CD1c-positive myeloid dendritic cell (primary cell): ENCODE data around the gene CCER1.

Source experiments
- DNase-seq: peaks from one replicate; pipeline ENCODE4 v3.0.0-alpha.2; 2016; ENCODE audit errors: extremely low spot score

The CCER1 gene

GRCh38 chr12:90920222-90920621 lies 34.8 kb downstream of the CCER1 start:
- no peak for DNase-seq

GRCh38 chr12:90917431-90917830 lies 37.5 kb downstream of the CCER1 start:
- DNase-seq: no peak

- DNase-seq: no peak
Measured at GRCh38 chr12:90916516-90916915, 38.5 kb downstream of the CCER1 start.

- DNase-seq: no peak
Measured at GRCh38 chr12:90915353-90915752, 39.6 kb downstream of the CCER1 start.

GRCh38 chr12:90910958-90911357 lies 44.0 kb downstream of the CCER1 start:
- no peak for DNase-seq

GRCh38 chr12:90909069-90909770 lies 45.8 kb downstream of the CCER1 start:
- no peak for DNase-seq

- DNase-seq: no peak
Measured at GRCh38 chr12:90908465-90908864, 46.5 kb downstream of the CCER1 start.

- no peak for DNase-seq
Measured at GRCh38 chr12:90905691-90906370, 49.1 kb downstream of the CCER1 start.

GRCh38 chr12:90902596-90902995 lies 52.4 kb downstream of the CCER1 start:
- DNase-seq: no peak
